ENCODE data around the gene LENG9.
"Not testable (repeated sequence)": the region's sequence is repeated elsewhere in the genome, so short reads cannot be mapped to it uniquely, and the experiment has no call there.

The LENG9 gene

DNA sequence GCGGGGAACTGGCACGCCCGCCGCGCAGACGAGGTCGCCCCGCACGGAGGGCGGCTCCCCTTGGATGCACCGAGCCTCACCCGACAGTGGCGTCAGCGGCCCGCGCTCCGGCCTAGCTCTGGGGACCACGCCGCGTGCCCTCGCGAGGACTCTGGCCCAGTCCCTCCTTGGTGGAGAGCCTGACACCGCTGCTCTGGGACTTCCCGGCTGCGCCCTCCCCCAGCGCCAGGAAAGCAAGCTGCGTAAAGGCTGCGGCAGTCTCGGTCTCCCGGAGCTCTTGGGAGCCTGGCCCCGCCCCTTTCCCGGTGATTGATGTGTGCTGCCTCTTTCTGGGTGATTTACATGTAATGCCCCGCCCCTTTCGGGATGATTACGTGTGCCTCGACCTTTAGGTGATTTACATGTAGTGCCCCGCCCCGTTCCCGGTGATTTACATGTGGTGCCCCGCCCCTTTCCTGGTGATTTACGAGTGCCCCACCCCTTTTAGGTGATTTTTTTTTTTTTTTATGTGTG is at the start of gene LENG9:
Gene LENG9, minus strand, starts transcription at position 248 of the 513 bp plus-strand sequence. CDS start 252 bp downstream, outside the sequence.
- no peak for DNase-seq

- DNase-seq, result not testable (repeated sequence)
Measured at GRCh38 chr19:54509200-54509940, 45.8 kb upstream of the LENG9 start.

DNA sequence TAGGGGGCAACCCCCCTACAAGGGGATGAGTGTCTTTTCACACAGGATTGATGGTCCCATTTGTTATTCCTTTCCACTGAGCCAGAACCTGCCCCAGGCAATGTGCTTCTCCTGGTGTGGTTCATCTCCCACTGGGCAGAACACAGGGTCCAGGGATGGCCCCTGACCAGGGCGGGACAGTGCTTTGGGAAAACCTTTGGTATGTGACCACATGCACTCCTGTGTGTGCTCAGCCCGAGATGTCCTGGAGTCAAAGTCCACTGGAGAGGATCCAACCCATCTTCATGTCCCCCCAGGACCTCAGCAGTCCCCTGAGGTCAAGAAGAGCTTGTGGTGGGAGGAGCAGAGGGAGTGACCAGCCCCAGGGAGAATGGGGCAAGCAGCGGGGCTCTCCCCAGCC is 44.9 kb upstream of the LENG9 start:
- DNase-seq, result not testable (repeated sequence)

DNA sequence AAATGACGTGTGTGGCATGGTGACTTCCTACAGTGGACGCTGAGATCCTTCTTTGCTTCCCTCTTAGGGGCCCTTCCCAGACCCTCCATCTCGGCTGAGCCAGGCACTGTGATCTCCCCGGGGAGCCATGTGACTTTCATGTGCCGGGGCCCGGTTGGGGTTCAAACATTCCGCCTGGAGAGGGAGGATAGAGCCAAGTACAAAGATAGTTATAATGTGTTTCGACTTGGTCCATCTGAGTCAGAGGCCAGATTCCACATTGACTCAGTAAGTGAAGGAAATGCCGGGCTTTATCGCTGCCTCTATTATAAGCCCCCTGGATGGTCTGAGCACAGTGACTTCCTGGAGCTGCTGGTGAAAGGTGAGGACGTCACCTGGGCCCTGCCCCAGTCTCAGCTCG is 44.2 kb upstream of the LENG9 start:
- no peak for DNase-seq

DNA sequence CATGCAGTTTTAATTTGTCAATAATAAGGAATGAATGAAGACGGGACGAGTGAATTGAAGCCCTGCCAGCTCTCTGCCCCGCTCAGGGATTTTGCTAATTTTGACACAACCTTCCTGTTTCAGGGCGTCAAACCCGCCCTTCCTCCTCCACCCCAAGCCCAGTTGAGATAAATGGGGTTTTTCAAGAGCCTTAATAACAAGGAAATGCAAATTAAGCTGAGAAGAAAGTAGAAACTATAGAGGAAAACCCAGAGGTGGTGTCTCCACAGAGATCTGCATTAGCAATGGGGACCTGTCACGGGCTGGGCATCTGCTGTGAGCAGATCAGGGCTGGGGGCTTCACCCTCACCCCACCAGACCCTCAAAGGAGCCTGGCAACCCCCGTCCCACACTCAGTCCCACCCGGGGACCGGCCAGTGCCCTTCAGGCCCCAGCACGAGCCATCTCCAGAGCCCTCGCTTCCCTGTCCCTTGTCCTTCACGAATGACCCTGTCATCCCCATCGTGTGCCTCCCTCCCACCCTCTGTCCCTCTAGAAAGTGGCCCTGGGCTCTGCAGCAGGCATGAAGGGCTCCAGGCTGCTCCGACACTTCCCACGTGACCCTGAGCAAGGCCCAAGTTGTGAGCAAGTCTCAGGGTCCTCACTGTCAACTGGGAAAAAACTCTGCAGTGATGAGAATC is 43.6 kb upstream of the LENG9 start:
- not testable (repeated sequence) for DNase-seq

GRCh38 chr19:54506079-54506478 is 42.5 kb upstream of the LENG9 start:
- DNase-seq, result no peak

- not testable (repeated sequence) for DNase-seq
Measured at GRCh38 chr19:54505542-54505941, 42.0 kb upstream of the LENG9 start.

DNA sequence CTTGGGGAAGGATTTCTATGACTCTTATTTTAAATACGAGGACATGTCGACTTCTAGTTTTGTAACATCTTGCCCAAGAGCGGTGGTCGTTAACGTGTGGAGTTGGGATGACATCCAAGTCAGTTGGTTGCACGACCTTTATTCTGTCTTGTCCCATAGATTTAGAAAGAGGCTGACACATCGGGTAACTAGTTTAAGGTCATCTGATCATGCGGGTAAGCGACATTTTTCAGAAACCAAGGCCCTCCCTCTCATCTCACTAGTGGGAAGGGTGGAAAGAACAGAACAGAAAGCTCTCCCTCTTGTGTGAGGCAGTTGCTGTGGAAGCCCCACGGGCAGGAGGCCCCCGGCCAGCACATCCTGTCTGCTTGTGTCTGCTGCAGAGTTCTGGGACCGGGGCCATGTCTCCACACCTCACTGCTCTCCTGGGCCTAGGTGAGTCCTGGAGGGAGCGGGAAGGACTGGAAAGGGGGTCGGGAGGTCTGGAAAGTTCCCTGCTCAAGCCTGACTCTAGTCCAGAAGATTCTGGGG is 39.0 kb upstream of the LENG9 start, which contains the start of gene LAIR2:
Gene LAIR2, plus strand, starts transcription at position 314 of the 531 bp plus-strand sequence. Its CDS starts 88 bp downstream, at position 402.
- DNase-seq, result no peak

DNA sequence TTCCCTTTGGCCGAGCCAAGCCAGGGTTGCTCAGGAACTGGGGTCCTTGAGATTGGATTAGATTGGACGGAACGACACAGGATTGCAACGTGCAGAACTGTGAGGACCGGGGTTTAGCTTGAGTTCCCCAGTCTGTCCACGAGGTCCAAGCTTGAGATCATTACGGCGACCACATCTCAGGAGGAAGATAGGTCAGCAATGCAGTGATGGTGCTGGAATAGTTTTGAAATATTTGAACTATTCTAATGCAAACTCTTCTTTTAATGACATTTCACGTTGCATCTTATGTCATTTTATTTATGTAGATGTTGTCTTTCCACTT is 34.8 kb upstream of the LENG9 start:
- DNase-seq, result not testable (repeated sequence)

DNA sequence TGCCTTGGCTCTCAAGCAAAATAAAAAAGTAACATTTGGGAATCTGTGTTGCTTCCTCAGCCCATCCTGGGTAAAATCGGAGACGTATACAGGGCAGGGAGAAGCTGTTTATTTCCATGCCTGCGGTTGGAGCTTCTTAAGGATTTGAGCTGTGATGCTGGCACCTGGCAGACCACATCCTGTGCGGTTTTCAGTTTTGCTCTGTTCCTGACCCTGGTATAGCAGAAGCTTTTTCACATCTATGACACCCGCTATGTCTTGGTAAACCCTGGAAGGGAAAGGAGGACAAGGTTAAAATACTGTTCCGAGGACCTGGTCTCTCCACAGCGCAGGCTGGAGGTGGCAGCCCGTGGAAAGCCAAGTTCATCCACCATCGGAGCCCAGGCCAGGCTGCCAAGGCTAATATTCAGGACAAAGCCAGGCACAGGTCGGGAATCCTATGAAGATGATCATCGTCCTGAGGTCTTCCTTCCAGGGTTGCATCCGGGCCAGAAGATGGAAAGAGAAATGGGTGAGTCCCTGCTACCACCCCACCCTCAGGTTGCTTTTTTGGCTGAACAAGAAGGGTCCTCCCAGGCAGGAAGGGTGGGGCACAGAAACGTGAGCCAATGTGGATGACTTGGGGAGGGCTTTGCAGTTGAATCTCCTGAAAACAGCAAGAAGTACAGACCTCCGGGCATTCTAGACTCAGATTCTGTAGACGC is 34.3 kb upstream of the LENG9 start:
- not testable (repeated sequence) for DNase-seq

DNA sequence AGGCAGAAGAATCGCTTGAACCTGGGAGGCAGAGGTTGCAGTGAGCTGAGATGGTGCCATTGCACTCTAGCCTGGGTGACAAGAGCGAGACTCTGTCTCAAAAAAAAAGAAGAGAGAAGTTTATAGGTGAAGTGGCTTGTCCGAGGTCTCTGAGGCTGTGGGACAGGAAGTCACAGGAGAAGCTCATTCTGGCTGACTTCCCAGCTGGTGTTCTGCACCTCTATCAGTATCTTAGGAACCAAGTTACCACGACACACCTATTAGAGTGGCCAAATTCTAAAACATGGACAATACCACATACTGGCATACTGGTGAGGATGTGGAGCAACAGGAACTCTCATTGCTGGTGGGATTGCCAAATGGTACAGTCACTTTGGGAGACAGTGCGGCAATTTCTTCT is 31.7 kb upstream of the LENG9 start:
- not testable (repeated sequence) for DNase-seq

- no peak for DNase-seq
Measured at GRCh38 chr19:54493967-54494585, 30.5 kb upstream of the LENG9 start.

DNA sequence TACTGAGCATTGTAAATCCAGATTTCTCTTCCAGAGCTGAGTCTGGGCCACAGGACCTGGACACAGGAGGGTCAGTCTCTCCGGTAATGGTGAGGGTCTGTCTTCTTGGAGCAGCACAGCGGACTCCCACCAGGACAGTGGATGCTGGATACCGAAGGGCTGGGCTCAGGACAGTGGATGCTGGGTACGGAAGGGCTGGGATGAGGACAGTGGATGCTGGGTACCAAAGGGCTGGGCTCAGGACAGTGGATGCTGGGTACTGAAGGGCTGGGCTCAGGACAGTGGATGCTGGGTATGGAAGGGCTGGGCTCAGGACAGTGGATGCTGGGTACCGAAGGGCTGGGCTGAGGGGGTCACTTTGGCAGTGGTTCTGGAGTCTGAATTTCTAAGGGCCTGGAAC is 29.5 kb upstream of the LENG9 start:
- not testable (repeated sequence) for DNase-seq

DNA sequence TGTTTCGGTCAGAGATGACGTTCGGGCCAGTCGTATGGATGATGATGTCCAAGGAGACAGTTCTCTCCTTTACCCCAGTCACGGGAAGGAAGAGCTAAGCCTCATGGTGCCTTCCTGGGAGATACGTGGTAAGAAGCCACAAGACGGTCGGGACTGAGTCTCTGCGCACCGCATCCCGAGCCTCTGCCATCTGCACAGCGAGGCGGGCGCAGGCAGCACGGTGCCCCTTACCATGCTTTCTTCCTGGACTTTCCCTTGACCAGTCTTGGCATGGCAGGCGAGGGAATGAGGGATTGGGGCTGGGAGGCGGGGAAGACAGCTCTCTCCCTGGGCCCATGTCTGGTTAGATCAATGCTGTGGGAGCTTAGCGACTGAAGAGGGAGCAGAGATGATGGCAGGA is 29.0 kb upstream of the LENG9 start:
- DNase-seq, result no peak

- DNase-seq, result no peak
Measured at GRCh38 chr19:54489766-54490165, 26.2 kb upstream of the LENG9 start.

DNA sequence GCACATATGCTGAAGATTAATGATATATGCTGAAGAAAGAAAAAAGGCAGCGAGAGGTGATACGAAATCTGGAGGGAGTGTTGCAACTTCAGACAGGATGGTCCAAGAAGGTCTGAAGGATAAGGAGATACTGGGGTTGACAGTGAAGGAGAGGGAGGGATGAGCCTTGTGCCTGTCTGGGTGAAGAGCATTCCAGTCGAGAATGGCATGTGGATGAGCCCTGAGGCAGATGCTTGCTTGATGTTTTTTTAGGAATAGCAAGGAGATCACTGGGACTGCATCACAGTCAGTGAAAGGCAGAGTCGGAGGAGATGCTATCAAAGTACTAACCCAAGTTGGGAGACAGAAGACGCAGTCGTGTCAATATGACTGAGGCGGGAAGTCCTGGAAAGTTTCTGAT is 25.8 kb upstream of the LENG9 start:
- DNase-seq, result no peak

DNA sequence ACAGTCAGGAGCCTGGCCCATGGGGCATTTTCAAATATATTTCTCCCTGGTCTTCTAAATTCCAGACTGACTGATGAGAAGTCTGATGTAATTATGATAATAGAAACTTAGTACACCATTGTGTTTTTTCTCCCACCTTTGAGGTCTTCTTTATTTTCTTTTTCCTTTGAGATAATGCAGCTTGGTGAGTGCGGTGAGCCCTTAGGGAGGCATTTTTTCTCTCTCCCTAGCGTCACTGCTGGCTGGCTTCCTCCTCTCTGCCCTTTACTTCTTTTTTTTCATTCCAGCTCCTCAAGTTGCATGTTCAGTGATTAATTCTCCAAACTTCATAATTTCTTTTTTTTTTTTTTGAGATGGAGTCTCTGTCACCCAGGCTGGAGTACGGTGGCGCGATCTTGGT is 22.3 kb upstream of the LENG9 start:
- DNase-seq, result no peak

DNA sequence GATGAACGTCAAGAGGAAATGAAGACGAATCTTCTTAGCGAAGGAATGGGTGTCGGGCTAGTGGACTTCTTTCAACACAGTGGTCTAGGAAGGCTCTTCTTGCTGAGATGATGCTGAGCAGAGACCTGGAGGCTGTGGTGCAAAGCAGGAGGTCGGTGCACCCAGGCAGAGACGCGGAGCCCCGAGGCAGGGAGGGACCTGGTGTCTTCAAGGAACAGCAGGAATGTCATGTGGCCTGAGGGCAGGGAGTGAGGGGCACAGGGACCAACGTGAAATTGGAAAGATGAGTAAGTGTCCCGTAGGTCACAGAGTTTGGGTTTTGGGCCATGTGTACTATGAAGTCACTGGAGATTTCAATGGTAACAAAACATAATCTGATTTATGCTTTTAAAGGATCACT is 20.9 kb upstream of the LENG9 start:
- DNase-seq, result no peak

DNA sequence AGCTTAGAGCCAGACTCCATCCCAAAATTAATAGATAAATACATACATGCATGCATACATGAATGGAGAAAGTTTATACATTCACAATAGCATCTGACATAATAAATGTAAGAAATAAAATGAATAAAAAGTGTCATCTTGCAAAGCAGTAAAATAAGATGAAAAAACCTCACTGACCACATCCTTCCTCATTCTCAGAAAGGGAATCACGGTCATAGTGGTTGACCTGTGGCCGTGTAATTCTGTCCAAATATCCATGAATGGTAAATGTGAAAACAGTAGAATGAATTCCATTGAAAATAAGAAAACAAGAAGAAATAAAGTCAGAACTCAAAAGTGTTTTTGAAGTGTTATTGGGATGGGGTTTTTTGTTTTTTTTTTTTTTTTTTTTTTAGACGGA is 19.3 kb upstream of the LENG9 start:
- DNase-seq, result no peak

- DNase-seq, result peak; percentile 30
Measured at GRCh38 chr19:54481326-54481930, 17.9 kb upstream of the LENG9 start.

GRCh38 chr19:54480051-54480450 is 16.5 kb upstream of the LENG9 start:
- DNase-seq, result no peak

- DNase-seq, result peak; percentile 23
Measured at GRCh38 chr19:54478677-54479266, 15.2 kb upstream of the LENG9 start.

All from GDM1 (cell line).